BE2C (cell line): ENCODE results near the gene C12orf43.

Experiments
- DNase-seq: peaks from one replicate; pipeline ENCODE4 v3.0.0-alpha.2; 2020
- H3K27me3 ChIP-seq: fragments of 250-450 bp; sonication (Bioruptor Pico); 2 replicates; pipeline ENCODE4 v1.5.1; 2020; ENCODE audit warnings: mild to moderate bottlenecking
- H3K36me3 ChIP-seq: fragments of 250-450 bp; sonication (Bioruptor Pico); 2 replicates; pipeline ENCODE4 v1.5.1; 2020; ENCODE audit warnings: mild to moderate bottlenecking
- H3K4me1 ChIP-seq: fragments of 250-450 bp; sonication (Bioruptor Pico); 2 replicates; pipeline ENCODE4 v1.5.1; 2020
- H3K4me3 ChIP-seq: 2 replicates; pipeline ENCODE4 v1.5.1; 2011; ENCODE audit warnings: low read depth, low read length
- H3K9me3 ChIP-seq: fragments of 250-450 bp; sonication (Bioruptor Pico); 2 replicates; pipeline ENCODE4 v1.5.1; 2020
- TF ChIP-seq, protein P1 (sequence below): IDR thresholded peaks from 2 replicates; pipeline ENCODE4 v1.5.1; 2012; ENCODE audit warnings: mild to moderate bottlenecking, low read depth, low read length

C12orf43 gene

DNA sequence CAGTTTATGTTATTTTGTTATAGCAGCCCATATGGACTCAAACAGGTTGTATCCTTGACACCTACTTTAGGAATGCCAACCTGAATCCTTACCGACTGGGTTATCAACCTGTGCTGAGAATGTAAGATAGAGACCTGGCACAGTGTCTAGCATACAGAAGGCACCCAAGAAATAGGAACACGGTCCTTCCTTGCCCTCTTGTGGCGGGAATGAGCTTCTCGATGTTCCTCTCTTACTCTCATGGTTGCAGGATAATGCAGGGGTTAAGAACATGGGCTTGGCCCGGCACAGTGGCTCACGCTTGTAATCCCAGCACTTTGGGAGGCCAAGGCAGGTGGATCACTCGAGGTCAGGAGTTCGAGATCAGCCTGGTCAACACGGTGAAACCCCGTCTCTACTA, 6.5 kb downstream of the C12orf43 start:
- Histone ChIP-seq H3K4me3 (no peak overlapping the region), H3K4me1 (no peaks in the 10 kb centered on the region), H3K27me3 (no peaks in the 10 kb centered on the region), H3K9me3 (no peaks in the 10 kb centered on the region), H3K36me3 (peaks cover 47% of the 10 kb centered on the region)
- DNase-seq, result peak; percentile 51
- TF ChIP-seq, protein P1, sequence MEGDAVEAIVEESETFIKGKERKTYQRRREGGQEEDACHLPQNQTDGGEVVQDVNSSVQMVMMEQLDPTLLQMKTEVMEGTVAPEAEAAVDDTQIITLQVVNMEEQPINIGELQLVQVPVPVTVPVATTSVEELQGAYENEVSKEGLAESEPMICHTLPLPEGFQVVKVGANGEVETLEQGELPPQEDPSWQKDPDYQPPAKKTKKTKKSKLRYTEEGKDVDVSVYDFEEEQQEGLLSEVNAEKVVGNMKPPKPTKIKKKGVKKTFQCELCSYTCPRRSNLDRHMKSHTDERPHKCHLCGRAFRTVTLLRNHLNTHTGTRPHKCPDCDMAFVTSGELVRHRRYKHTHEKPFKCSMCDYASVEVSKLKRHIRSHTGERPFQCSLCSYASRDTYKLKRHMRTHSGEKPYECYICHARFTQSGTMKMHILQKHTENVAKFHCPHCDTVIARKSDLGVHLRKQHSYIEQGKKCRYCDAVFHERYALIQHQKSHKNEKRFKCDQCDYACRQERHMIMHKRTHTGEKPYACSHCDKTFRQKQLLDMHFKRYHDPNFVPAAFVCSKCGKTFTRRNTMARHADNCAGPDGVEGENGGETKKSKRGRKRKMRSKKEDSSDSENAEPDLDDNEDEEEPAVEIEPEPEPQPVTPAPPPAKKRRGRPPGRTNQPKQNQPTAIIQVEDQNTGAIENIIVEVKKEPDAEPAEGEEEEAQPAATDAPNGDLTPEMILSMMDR, result peak; percentile 69

GRCh38 chr12:121008347-121009098, 7.8 kb downstream of the C12orf43 start:
- TF ChIP-seq, protein P1, result no peak
- no peak for DNase-seq
- Histone ChIP-seq H3K4me3 (no peak overlapping the region), H3K27me3 (no peaks in the 10 kb centered on the region), H3K4me1 (no peaks in the 10 kb centered on the region), H3K9me3 (no peaks in the 10 kb centered on the region), H3K36me3 (peaks cover 60% of the 10 kb centered on the region)

GRCh38 chr12:121005346-121005815, 10.9 kb downstream of the C12orf43 start:
- Histone ChIP-seq H3K27me3 (no peaks in the 10 kb centered on the region), H3K4me3 (no peak overlapping the region), H3K9me3 (no peaks in the 10 kb centered on the region), H3K36me3 (peaks cover 59% of the 10 kb centered on the region), H3K4me1 (no peaks in the 10 kb centered on the region)
- DNase-seq, result peak; percentile 58
- TF ChIP-seq, protein P1, result peak; percentile 72

DNA sequence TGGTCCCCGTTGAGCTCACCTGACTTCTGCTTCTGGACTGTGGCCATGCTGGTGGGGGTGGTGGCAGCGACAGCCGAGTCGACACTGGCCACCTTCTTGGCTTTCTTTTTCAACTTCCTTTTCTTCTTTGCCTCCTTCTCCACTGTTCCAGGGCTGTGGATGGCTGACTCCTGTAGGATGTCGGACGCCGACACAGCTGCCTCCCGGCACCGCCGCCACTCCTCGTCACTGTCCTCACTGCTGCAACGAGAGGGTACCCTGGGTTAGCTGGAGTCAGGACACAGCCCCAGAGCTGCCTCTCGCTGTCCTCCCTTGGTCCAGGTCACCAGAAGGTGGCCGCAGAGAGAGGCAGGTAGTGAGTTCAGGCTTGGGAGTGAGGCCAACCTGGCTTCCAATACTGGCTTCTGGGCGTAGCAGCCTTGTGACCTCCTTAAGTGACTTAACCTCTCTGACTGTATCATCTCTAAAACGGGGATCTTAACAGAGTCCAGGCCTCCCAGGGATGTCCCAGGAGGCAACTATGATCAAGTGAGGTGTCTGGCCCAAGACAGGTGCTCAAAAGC, 12.0 kb downstream of the C12orf43 start:
- Histone ChIP-seq H3K4me1 (no peaks in the 10 kb centered on the region), H3K36me3 (peaks cover 48% of the 10 kb centered on the region)
- DNase-seq, result no peak

DNA sequence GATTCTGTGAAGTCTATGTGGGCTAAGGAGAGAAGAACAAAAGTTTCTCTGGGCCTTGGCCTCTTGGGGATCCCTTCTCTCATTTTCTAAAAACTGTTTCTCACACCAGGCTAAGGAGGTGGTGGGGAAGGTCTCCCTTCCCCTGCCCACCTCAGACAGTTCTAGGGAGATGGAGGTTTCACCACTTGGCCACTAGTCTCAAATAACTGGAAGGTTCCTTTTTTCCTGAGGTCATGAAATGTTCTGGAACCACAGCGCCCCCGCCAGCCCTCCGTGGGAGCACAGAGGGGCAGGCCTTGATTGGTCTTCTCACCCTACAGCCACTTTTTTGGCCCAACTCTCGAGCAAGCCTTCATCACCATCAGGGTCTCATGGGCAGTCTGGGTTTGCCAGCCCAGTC, 12.6 kb downstream of the C12orf43 start:
- DNase-seq, result no peak
- Histone ChIP-seq H3K4me3 (no peak overlapping the region), H3K27me3 (no peaks in the 10 kb centered on the region), H3K4me1 (no peaks in the 10 kb centered on the region), H3K9me3 (no peaks in the 10 kb centered on the region), H3K36me3 (peaks cover 41% of the 10 kb centered on the region)
- TF ChIP-seq, protein P1, result peak; percentile 25; the same call in 1 of the 2 replicates

More for the DNA sequence above, 12.0 kb downstream of the C12orf43 start:
- H3K27me3 ChIP-seq, result no peaks in the 10 kb centered on the region
- H3K9me3 ChIP-seq, result no peaks in the 10 kb centered on the region
- H3K4me3 ChIP-seq, result no peak overlapping the region
- TF ChIP-seq, protein P1, result no peak
